GM21528 (cell line): ENCODE data around the gene RLIM.
A peak's percentile ranks its signal among the peaks of the same experiment; 100 is the strongest.
"Not testable (repeated sequence)": the region's sequence is repeated elsewhere in the genome, so short reads cannot be mapped to it uniquely, and the experiment has no call there.

Source experiments
- ATAC-seq: cut with Tn5 transposase; IDR thresholded peaks from one replicate; pipeline ENCODE4 v1.9.1; 2021; ENCODE audit warnings: mild to moderate bottlenecking, moderate library complexity; ENCODE audit not compliant: unreplicated experiment, low FRiP score

RLIM gene

GRCh38 chrX:74614093-74614909 is at the start of gene RLIM:
Gene RLIM, minus strand, starts transcription at chrX:74614624. Its CDS starts 18,647 bp downstream, at chrX:74595977.
- ATAC-seq, result peak; percentile 96

GRCh38 chrX:74656079-74656745 is 41.8 kb upstream of the RLIM start:
- ATAC-seq, result no peak

- ATAC-seq, result not testable (repeated sequence)
Measured at GRCh38 chrX:74654953-74655352, 40.5 kb upstream of the RLIM start.

GRCh38 chrX:74636749-74637314 is 22.4 kb upstream of the RLIM start:
- no peak for ATAC-seq

GRCh38 chrX:74613370-74614092 is 893 bp downstream of the RLIM start:
- peak; percentile 4 for ATAC-seq

GRCh38 chrX:74606799-74607198 is 7.6 kb downstream of the RLIM start:
- ATAC-seq, result no peak

- no peak for ATAC-seq
Measured at GRCh38 chrX:74606342-74606741, 8.1 kb downstream of the RLIM start.

- no peak for ATAC-seq
Measured at GRCh38 chrX:74603040-74603439, 11.4 kb downstream of the RLIM start.

GRCh38 chrX:74602142-74602541 is 12.3 kb downstream of the RLIM start:
- no peak for ATAC-seq

- ATAC-seq, result no peak
Measured at GRCh38 chrX:74593593-74593992, 20.8 kb downstream of the RLIM start.

GRCh38 chrX:74585766-74586165 is 28.7 kb downstream of the RLIM start:
- no peak for ATAC-seq

- no peak for ATAC-seq
Measured at GRCh38 chrX:74579597-74580198, 34.7 kb downstream of the RLIM start.

GRCh38 chrX:74578137-74578536 is 36.3 kb downstream of the RLIM start:
- ATAC-seq, result no peak

- ATAC-seq, result no peak
Measured at GRCh38 chrX:74557378-74557777, 57.0 kb downstream of the RLIM start.

- ATAC-seq, result no peak
Measured at GRCh38 chrX:74551934-74552333, 62.5 kb downstream of the RLIM start.

GRCh38 chrX:74550295-74550802 is 64.1 kb downstream of the RLIM start:
- ATAC-seq, result peak; percentile 89

GRCh38 chrX:74546984-74547383 is 67.4 kb downstream of the RLIM start:
- ATAC-seq, result no peak

- ATAC-seq, result no peak
Measured at GRCh38 chrX:74545880-74546523, 68.4 kb downstream of the RLIM start.

- ATAC-seq, result no peak
Measured at GRCh38 chrX:74540635-74541249, 73.7 kb downstream of the RLIM start.
